H9 (cell line): Measurements from ENCODE around the gene HAUS2. TPM values are rescaled to one million over a fixed set of nuclear protein-coding genes. Genes with fewer than 3 reads are reported as not detected.

Source experiments
- DNase-seq: peaks from one replicate; pipeline ENCODE4 v3.0.0-alpha.2; 2017
- H2AFZ ChIP-seq: one replicate; pipeline ENCODE4 v1.6.1; 2013; ENCODE audit warnings: mild to moderate bottlenecking, low read length, control low read depth, moderate library complexity
- H2AK5ac ChIP-seq: 2 replicates; pipeline ENCODE4 v1.6.1; 2013; ENCODE audit warnings: low read length, control low read depth, mixed read lengths; ENCODE audit not compliant: insufficient read length
- H2BK120ac ChIP-seq: one replicate; pipeline ENCODE4 v1.6.1; 2013; ENCODE audit warnings: low read depth, mild to moderate bottlenecking, low read length, control low read depth, inconsistent platforms; ENCODE audit not compliant: poor library complexity, severe bottlenecking
- H2BK12ac ChIP-seq: 2 replicates; pipeline ENCODE4 v1.6.1; 2013; ENCODE audit warnings: low read length, control low read depth, mixed read lengths, low read depth; ENCODE audit not compliant: insufficient read length
- H2BK15ac ChIP-seq: 2 replicates; pipeline ENCODE4 v1.6.1; 2013; ENCODE audit warnings: low read depth, low read length, control low read depth
- H2BK20ac ChIP-seq: one replicate; pipeline ENCODE4 v1.6.1; 2013; ENCODE audit warnings: low read depth, mild to moderate bottlenecking, low read length, control low read depth, inconsistent platforms; ENCODE audit not compliant: poor library complexity, severe bottlenecking
- H2BK5ac ChIP-seq: 2 replicates; pipeline ENCODE4 v1.6.1; 2013; ENCODE audit warnings: low read length, control low read depth, mixed read lengths; ENCODE audit not compliant: insufficient read length
- H3K14ac ChIP-seq: 2 replicates; pipeline ENCODE4 v1.6.1; 2013; ENCODE audit warnings: low read length, control low read depth; ENCODE audit not compliant: insufficient read depth
- H3K18ac ChIP-seq: 2 replicates; pipeline ENCODE4 v1.6.1; 2013; ENCODE audit warnings: low read depth, mild to moderate bottlenecking, mixed read lengths, low read length, control low read depth; ENCODE audit not compliant: insufficient read length
- H3K23ac ChIP-seq: 2 replicates; pipeline ENCODE4 v1.6.1; 2013; ENCODE audit warnings: low read length, control low read depth, mixed read lengths, low read depth; ENCODE audit not compliant: insufficient read length
- H3K23me2 ChIP-seq: 2 replicates; pipeline ENCODE4 v1.6.1; 2013; ENCODE audit warnings: low read depth, mild to moderate bottlenecking, mixed read lengths, low read length, control low read depth; ENCODE audit not compliant: insufficient read length, poor library complexity, severe bottlenecking
- H3K27ac ChIP-seq: 2 replicates; pipeline ENCODE4 v1.5.1; 2013; ENCODE audit warnings: low read length, control low read depth, mixed read lengths, low read depth; ENCODE audit not compliant: insufficient read length
- H3K27me3 ChIP-seq: 2 replicates; pipeline ENCODE4 v1.6.1; 2013; ENCODE audit warnings: low read length, control low read depth, inconsistent platforms; ENCODE audit not compliant: insufficient read depth
- H3K4ac ChIP-seq: 2 replicates; pipeline ENCODE4 v1.6.1; 2013; ENCODE audit warnings: low read depth, mild to moderate bottlenecking, control low read depth, inconsistent platforms, low read length, moderate library complexity
- H3K4me1 ChIP-seq: 2 replicates; pipeline ENCODE4 v1.6.1; 2013; ENCODE audit warnings: low read length, control low read depth, inconsistent platforms; ENCODE audit not compliant: insufficient read depth
- H3K4me2 ChIP-seq: 2 replicates; pipeline ENCODE4 v1.6.1; 2013; ENCODE audit warnings: low read length, control low read depth, mixed read lengths; ENCODE audit not compliant: insufficient read length, insufficient read depth
- H3K56ac ChIP-seq: 2 replicates; pipeline ENCODE4 v1.6.1; 2013; ENCODE audit warnings: low read depth, mild to moderate bottlenecking, mixed read lengths, low read length, control low read depth; ENCODE audit not compliant: insufficient read length
- H3K79me1 ChIP-seq: 2 replicates; pipeline ENCODE4 v1.6.1; 2013; ENCODE audit warnings: low read depth, mild to moderate bottlenecking, moderate library complexity, low read length, control low read depth, inconsistent platforms; ENCODE audit not compliant: insufficient read depth, poor library complexity, severe bottlenecking
- H3K79me2 ChIP-seq: 2 replicates; pipeline ENCODE4 v1.6.1; 2013; ENCODE audit warnings: low read length, control low read depth, inconsistent platforms; ENCODE audit not compliant: insufficient read depth
- H3K9ac ChIP-seq: 2 replicates; pipeline ENCODE4 v1.6.1; 2013; ENCODE audit warnings: low read length, control low read depth, mixed read lengths; ENCODE audit not compliant: insufficient read length; ENCODE audit errors: extremely low read depth
- H3K9me3 ChIP-seq: one replicate; pipeline ENCODE4 v1.6.1; 2013; ENCODE audit warnings: low read depth, low read length, inconsistent platforms; ENCODE audit not compliant: control insufficient read depth
- H3T11ph ChIP-seq: one replicate; pipeline ENCODE4 v1.6.1; 2013; ENCODE audit warnings: mild to moderate bottlenecking, low read length, control low read depth, inconsistent platforms
- H4K20me1 ChIP-seq: one replicate; pipeline ENCODE4 v1.6.1; 2013; ENCODE audit not compliant: control insufficient read depth, insufficient read length, insufficient read depth
- H4K5ac ChIP-seq: 2 replicates; pipeline ENCODE4 v1.6.1; 2013; ENCODE audit warnings: low read depth, mild to moderate bottlenecking, mixed read lengths, low read length, control low read depth; ENCODE audit not compliant: insufficient read length
- H4K8ac ChIP-seq: replicated peaks from 2 replicates; pipeline ENCODE4 v1.6.1; 2013; ENCODE audit warnings: low read length, control low read depth, mixed read lengths, low read depth; ENCODE audit not compliant: insufficient read length
- H4K91ac ChIP-seq: 2 replicates; pipeline ENCODE4 v1.6.1; 2013; ENCODE audit warnings: low read depth, mild to moderate bottlenecking, moderate library complexity, mixed read lengths, low read length, control low read depth; ENCODE audit not compliant: insufficient read length
- H3K27ac Mint-ChIP-seq, 3 experiments: 2 replicates in 2 of 3; 3 replicates in 1 of 3; pipeline ENCODE4 v1.8.0; 2020 to 2021; ENCODE audit warnings: mixed read lengths in 3 of 3, mild to moderate bottlenecking in 1 of 3, moderate library complexity in 1 of 3
- H3K27me3 Mint-ChIP-seq: 2 replicates; pipeline ENCODE4 v1.8.0; 2021; ENCODE audit warnings: low read depth, mild to moderate bottlenecking, moderate library complexity, mixed read lengths
- H3K36me3 Mint-ChIP-seq, 3 experiments: 2 replicates in 2 of 3; 3 replicates in 1 of 3; pipeline ENCODE4 v1.8.0; 2020 to 2021; ENCODE audit warnings: low read depth in 3 of 3, mixed read lengths in 3 of 3; ENCODE audit not compliant: insufficient read depth in 1 of 3
- H3K4me1 Mint-ChIP-seq, 2 experiments: 2 replicates each; pipeline ENCODE4 v1.8.0; 2020; ENCODE audit warnings: mixed read lengths in 2 of 2
- H3K4me3 Mint-ChIP-seq, 2 experiments: 2 replicates in 1 of 2; 3 replicates in 1 of 2; pipeline ENCODE4 v1.8.0; 2020 to 2021; ENCODE audit warnings: mild to moderate bottlenecking in 2 of 2, mixed read lengths in 2 of 2, moderate library complexity in 1 of 2
- H3K9me3 Mint-ChIP-seq, 2 experiments: 2 replicates in 1 of 2; 3 replicates in 1 of 2; pipeline ENCODE4 v1.8.0; 2020; ENCODE audit warnings: mild to moderate bottlenecking in 2 of 2, mixed read lengths in 2 of 2, moderate library complexity in 1 of 2
- CTCF ChIP-seq: fragments of 200-600 bp; sonication (generic); conservative IDR thresholded peaks from 3 replicates; pipeline ENCODE4 v1.8.0; 2021; ENCODE audit warnings: antibody characterized with exemption, mild to moderate bottlenecking
- WGBS: extraction: QIAGEN DNeasy Blood & Tissue Kit; methylation state at CpG from one replicate; pipeline ENCODE4 v1.1.7; 2013; ENCODE audit warnings: missing lambda C conversion rate, low lambda C conversion rate, mixed read lengths; ENCODE audit not compliant: insufficient read length; ENCODE audit errors: extremely low coverage; 5-methylcytosine and 5-hydroxymethylcytosine counted together
- total RNA-seq: library from RNA; stranded (reverse); gene quantifications from 2 replicates; pipeline ENCODE4 v1.2.1, GENCODE V29; 2021

Gene HAUS2
- total RNA-seq, 1 experiment from 2014 or later = 42.5 TPM

GRCh38 chr15:42612367-42612912, 63.8 kb downstream of the HAUS2 start:
- no peak overlapping the region for H2BK12ac ChIP-seq
- no peak overlapping the region for H3K18ac ChIP-seq
- no peaks in the 10 kb centered on the region for H3K27me3 Mint-ChIP-seq
- H4K91ac ChIP-seq = no peak overlapping the region
- H4K20me1 ChIP-seq = no peaks in the 10 kb centered on the region
- no peak overlapping the region for H2BK120ac ChIP-seq
- H3K36me3 Mint-ChIP-seq = 0 out of 7 replicates have a peak, but pooled peaks cover 0 to 1% (median 0%) of the 10 kb centered on the region in 3 experiments
- no CpG with 5 or more reads among the region's 8 CpGs for WGBS
- H3K4me1 Mint-ChIP-seq = peaks cover 0 to 5% of the 10 kb centered on the region in 2 experiments; a peak in 1 of 4 replicates
- no peak overlapping the region for H3K56ac ChIP-seq
- H3K79me1 ChIP-seq = no peaks in the 10 kb centered on the region
- no peaks in the 10 kb centered on the region for H3K79me2 ChIP-seq
- H2BK20ac ChIP-seq = no peak overlapping the region
- no peaks in the 10 kb centered on the region for H3K23me2 ChIP-seq
- no peak for TF ChIP-seq CTCF
- H3K27me3 ChIP-seq = no peaks in the 10 kb centered on the region
- H3K4me2 ChIP-seq = no peak overlapping the region
- H3K9me3 ChIP-seq = no peaks in the 10 kb centered on the region
- H2BK15ac ChIP-seq = no peak overlapping the region
- H4K8ac ChIP-seq = no peak overlapping the region
- DNase-seq = no peak
- no peak overlapping the region for H2BK5ac ChIP-seq
- no peak overlapping the region for H3K9ac ChIP-seq
- no peak overlapping the region; a peak in 1 of 7 replicates for H3K27ac Mint-ChIP-seq
- no peak overlapping the region for H3T11ph ChIP-seq
- H3K27ac ChIP-seq = no peak overlapping the region
- no peak overlapping the region for H2AFZ ChIP-seq
- no peak overlapping the region for H3K4ac ChIP-seq
- H3K4me1 ChIP-seq = no peaks in the 10 kb centered on the region
- no peak overlapping the region for H4K5ac ChIP-seq
- no peak overlapping the region for H3K4me3 Mint-ChIP-seq
- no peak overlapping the region for H3K23ac ChIP-seq
- H2AK5ac ChIP-seq = no peak overlapping the region
- H3K9me3 Mint-ChIP-seq = no peaks in the 10 kb centered on the region
- no peak overlapping the region for H3K14ac ChIP-seq
